IMR-90 (cell line): ENCODE measurements around the gene RIMS4. TPM values are rescaled to one million over a fixed set of nuclear protein-coding genes. Genes with fewer than 3 reads are reported as not detected.

Experiments used
- ATAC-seq: fragments of 200-7000 bp; cut with Tn5 transposase; 2 replicates; pipeline ENCODE4 v1.9.1; 2020; ENCODE audit warnings: low read depth, mild to moderate bottlenecking, moderate library complexity
- BruUV-seq: library from RNA; stranded (reverse); fragments of 400-500 nt; replicated peaks from 2 replicates; lab custom pipeline; 2021; lab: Mats Ljungman, UMichigan
- CTCF ChIA-PET: fragments of 300-600 bp; formaldehyde crosslinking; extraction: SDS; loops from one replicate; lab custom pipeline; 2021; ENCODE audit warnings: antibody characterized with exemption; lab: Yijun Ruan, JAX
- POLR2A ChIA-PET: fragments of 300-600 bp; sonication (Branson Sonifier 250); formaldehyde crosslinking; loops from one replicate; lab custom pipeline; 2022; ENCODE audit warnings: antibody characterized with exemption; ENCODE audit not compliant: unreplicated experiment; lab: Charles Lee
- DNase-seq: peaks from one replicate; pipeline ENCODE4 v3.0.0; 2013
- H2AFZ ChIP-seq: replicated peaks from 2 replicates; pipeline ENCODE3; 2013; ENCODE audit warnings: low read length, mild to moderate bottlenecking; ENCODE audit not compliant: poor library complexity
- H2AK5ac ChIP-seq: 2 replicates; pipeline ENCODE4 v1.6.1; 2013; ENCODE audit warnings: low read depth, low read length, inconsistent platforms
- H2AK9ac ChIP-seq: replicated peaks from 2 replicates; pipeline ENCODE3; 2013; ENCODE audit warnings: mild to moderate bottlenecking, low read depth, low read length, moderate library complexity; ENCODE audit not compliant: poor library complexity
- H2BK120ac ChIP-seq: 2 replicates; pipeline ENCODE4 v1.6.1; 2013; ENCODE audit warnings: low read depth, low read length, inconsistent platforms
- H2BK15ac ChIP-seq: 3 replicates; pipeline ENCODE4 v1.6.1; 2013; ENCODE audit warnings: low read depth, low read length, inconsistent platforms
- H2BK20ac ChIP-seq: 2 replicates; pipeline ENCODE4 v1.6.1; 2013; ENCODE audit warnings: low read depth, mild to moderate bottlenecking, inconsistent platforms, low read length, moderate library complexity
- H2BK5ac ChIP-seq: 2 replicates; pipeline ENCODE4 v1.6.1; 2013; ENCODE audit warnings: mild to moderate bottlenecking, low read depth, low read length, inconsistent platforms; ENCODE audit not compliant: poor library complexity, severe bottlenecking
- H3K14ac ChIP-seq: replicated peaks from 2 replicates; pipeline ENCODE4 v1.6.1; 2013; ENCODE audit warnings: low read depth, low read length, inconsistent platforms
- H3K18ac ChIP-seq: 2 replicates; pipeline ENCODE4 v1.6.1; 2013; ENCODE audit warnings: low read depth, low read length, control low read depth
- H3K23ac ChIP-seq: 2 replicates; pipeline ENCODE4 v1.6.1; 2013; ENCODE audit warnings: low read depth, low read length, inconsistent platforms
- H3K27ac ChIP-seq: 2 replicates; pipeline ENCODE4 v1.5.1; 2013; ENCODE audit warnings: mild to moderate bottlenecking, control low read depth, low read length; ENCODE audit not compliant: insufficient read depth
- H3K27me3 ChIP-seq: 2 replicates; pipeline ENCODE4 v1.6.1; 2013; ENCODE audit warnings: low read length; ENCODE audit not compliant: control insufficient read depth, insufficient read depth
- H3K36me3 ChIP-seq: 2 replicates; pipeline ENCODE4 v1.6.1; 2013; ENCODE audit warnings: low read length, mixed read lengths; ENCODE audit not compliant: control insufficient read depth, insufficient read depth
- H3K4ac ChIP-seq: 2 replicates; pipeline ENCODE4 v1.6.1; 2013; ENCODE audit warnings: low read depth, low read length, inconsistent platforms
- H3K4me1 ChIP-seq: 2 replicates; pipeline ENCODE4 v1.6.1; 2013; ENCODE audit warnings: low read length, mixed read lengths; ENCODE audit not compliant: control insufficient read depth, insufficient read depth
- H3K4me2 ChIP-seq: 2 replicates; pipeline ENCODE4 v1.6.1; 2013; ENCODE audit warnings: low read depth, mild to moderate bottlenecking, control low read depth, low read length, moderate library complexity
- H3K4me3 ChIP-seq: 2 replicates; pipeline ENCODE4 v1.5.1; 2013; ENCODE audit warnings: low read depth, mild to moderate bottlenecking, control low read depth, low read length, moderate library complexity; ENCODE audit not compliant: insufficient read depth
- H3K56ac ChIP-seq: 2 replicates; pipeline ENCODE4 v1.6.1; 2013; ENCODE audit warnings: low read length, inconsistent platforms; ENCODE audit not compliant: insufficient read depth; ENCODE audit errors: extremely low read depth
- H3K79me1 ChIP-seq, 2 experiments: 2 replicates each; pipeline ENCODE4 v1.6.1; 2013; ENCODE audit warnings: low read length in 2 of 2, inconsistent platforms in 1 of 2, low read depth in 1 of 2
- H3K9ac ChIP-seq: 2 replicates; pipeline ENCODE4 v1.6.1; 2013; ENCODE audit warnings: low read depth, low read length, control low read depth
- H3K9me1 ChIP-seq: 2 replicates; pipeline ENCODE4 v1.6.1; 2013; ENCODE audit warnings: low read length, inconsistent platforms; ENCODE audit not compliant: insufficient read depth
- H3K9me3 ChIP-seq: 2 replicates; pipeline ENCODE4 v1.6.1; 2013; ENCODE audit warnings: low read length; ENCODE audit not compliant: control insufficient read depth, insufficient read depth
- H4K20me1 ChIP-seq: 2 replicates; pipeline ENCODE4 v1.6.1; 2013; ENCODE audit warnings: low read length, inconsistent platforms; ENCODE audit not compliant: insufficient read depth
- H4K5ac ChIP-seq: 2 replicates; pipeline ENCODE4 v1.6.1; 2013; ENCODE audit warnings: mild to moderate bottlenecking, low read depth, low read length, control low read depth
- H4K8ac ChIP-seq, 2 experiments: 2 replicates each; pipeline ENCODE4 v1.6.1; 2013; ENCODE audit warnings: low read depth in 2 of 2, low read length in 2 of 2, control low read depth in 1 of 2, inconsistent platforms in 1 of 2
- H4K91ac ChIP-seq: 2 replicates; pipeline ENCODE4 v1.6.1; 2013; ENCODE audit warnings: low read depth, low read length, inconsistent platforms; ENCODE audit not compliant: insufficient read depth
- BHLHE40 ChIP-seq: fragments of 150-350 bp; IDR thresholded peaks from 2 replicates; pipeline ENCODE4 v1.6.1; 2016; ENCODE audit warnings: mild to moderate bottlenecking, low read depth, low read length
- CHD1 ChIP-seq: IDR thresholded peaks from 2 replicates; pipeline ENCODE4 v1.6.1; 2012; ENCODE audit warnings: low read depth, low read length, improper control_type of control experiment
- FOS ChIP-seq: fragments of 150-350 bp; IDR thresholded peaks from 2 replicates; pipeline ENCODE4 v1.6.1; 2016; ENCODE audit warnings: low read depth, low read length
- MAZ ChIP-seq: IDR thresholded peaks from 2 replicates; pipeline ENCODE4 v1.6.1; 2012; ENCODE audit warnings: low read depth, mild to moderate bottlenecking, low read length, improper control_type of control experiment, moderate library complexity, borderline replicate concordance
- MXI1 ChIP-seq: IDR thresholded peaks from 2 replicates; pipeline ENCODE4 v1.6.1; 2012; ENCODE audit warnings: low read depth, mild to moderate bottlenecking, low read length, moderate library complexity, borderline replicate concordance
- RCOR1 ChIP-seq: IDR thresholded peaks from 2 replicates; pipeline ENCODE4 v1.6.1; 2012; ENCODE audit warnings: mild to moderate bottlenecking, low read length, improper control_type of control experiment; ENCODE audit not compliant: insufficient replicate concordance
- USF2 ChIP-seq: fragments of 150-350 bp; IDR thresholded peaks from 2 replicates; pipeline ENCODE4 v1.6.1; 2017; ENCODE audit warnings: mild to moderate bottlenecking, antibody characterized with exemption, low read length, low read depth
- WGBS, 2 experiments: methylation state at CpG; one replicate each; pipeline versions ENCODE4 v1.1.5 to v1.1.7; 2013; ENCODE audit warnings: missing lambda C conversion rate in 2 of 2; ENCODE audit not compliant: insufficient read length in 1 of 2; ENCODE audit errors: extremely low coverage in 2 of 2; 5-methylcytosine and 5-hydroxymethylcytosine counted together
- dilution Hi-C: fragments of 300-500 bp; cut with HindIII; formaldehyde crosslinking; loops from one replicate; pipeline ENCODE4 v1.14.3; 2018; ENCODE audit warnings: low sequenced_read_pairs; ENCODE audit not compliant: unreplicated experiment
- in situ Hi-C: fragments of 300-500 bp; cut with MboI; formaldehyde crosslinking; loops from 3 replicates; pipeline ENCODE4 v1.14.3; 2019; ENCODE audit warnings: low sequenced_read_pairs, inconsistent platforms, mixed read lengths
- intact Hi-C: fragments of 100-400 bp; cut with micrococcal nuclease; formaldehyde crosslinking; loops from 2 replicates; pipeline ENCODE4 v1.10.0; 2022
- polyA plus RNA-seq, 3 experiments: library from polyadenylated mRNA; depleted of rRNA; stranded (reverse); fragments of >200 nt; gene quantifications; 2 replicates each; pipeline ENCODE4 v1.2.3, GENCODE V29; 2012; ENCODE audit warnings: low replicate concordance in 1 of 3
- total RNA-seq: library from RNA; depleted of rRNA; stranded (reverse); fragments of >200 nt; gene quantifications from 2 replicates; pipeline ENCODE4 v1.2.3, GENCODE V29; 2012

The RIMS4 gene
- total and polyA plus RNA-seq, 2 of the 4 experiments (the other 2 are of a cell fraction), result not detected

- Histone ChIP-seq H3K27me3 (peaks cover 3% of the 10 kb centered on the region; the same call in 1 of the 2 replicates), H2BK120ac (peak overlapping the region; percentile 20; the same call in 1 of the 2 replicates), H3K14ac (0 out of 2 replicates have a peak overlapping the region, but pooled peaks have one; percentile 1), H3K9ac (no peak overlapping the region), H4K8ac (peak overlapping the region in 1 of 2 experiments; percentile 30; a peak in 1 of 4 replicates), H3K23ac (no peak overlapping the region), H4K20me1 (no peaks in the 10 kb centered on the region), H3K79me1 (no peaks in the 10 kb centered on the region), H2BK5ac (no peak overlapping the region), H3K36me3 (no peaks in the 10 kb centered on the region), H3K4me2 (peak overlapping the region; percentile 37; the same call in 1 of the 2 replicates), H3K56ac (no peak overlapping the region), H2AK5ac (peak overlapping the region; percentile 72), H4K5ac (peak overlapping the region; percentile 43; the same call in 1 of the 2 replicates), H4K91ac (peak overlapping the region; percentile 15; the same call in 1 of the 2 replicates), H3K4me1 (peaks cover 45% of the 10 kb centered on the region), H3K18ac (peak overlapping the region; percentile 75), H2AK9ac (peak overlapping the region; percentile 93), H3K9me3 (no peaks in the 10 kb centered on the region), H3K9me1 (peaks cover 8% of the 10 kb centered on the region; the same call in 1 of the 2 replicates), H3K4me3 (no peak overlapping the region), H2BK20ac (0 out of 2 replicates have a peak overlapping the region, but pooled peaks have one; percentile 21), H3K27ac (peak overlapping the region; percentile 24; the same call in 1 of the 2 replicates), H2BK15ac (peak overlapping the region; percentile 27; the same call in 2 of the 3 replicates), H2AFZ (peak overlapping the region; percentile 56), H3K4ac (no peak overlapping the region; the same call in 1 of the 2 replicates)
- dilution Hi-C loops, result no loop called here
- in situ Hi-C loops, result no loop called here
- intact Hi-C loops, result no loop called here
- BruUV-seq, result no TSS peak
- peak; percentile 91 for DNase-seq
- POLR2A ChIA-PET, result no interaction called here
- TF ChIP-seq FOS, result no peak
- no peak for TF ChIP-seq CHD1
- TF ChIP-seq MAZ, result peak; percentile 59; the same call in 1 of the 2 replicates
- TF ChIP-seq RCOR1, result peak; percentile 83
- TF ChIP-seq MXI1, result peak; percentile 46; the same call in 1 of the 2 replicates
- peak; percentile 88 for TF ChIP-seq USF2
- TF ChIP-seq BHLHE40, result peak; percentile 51
- peak; percentile 73 for ATAC-seq
- CTCF ChIA-PET, result interaction anchor here (0.7 to 3.8 kb wide), 5 partner anchors 9 to 32 kb away, joined by 3 to 12 read pairs (median 3); no protein-coding TSS in a partner anchor
- WGBS, 2 experiments, result 8% methylated on average over 2 of the region's 9 CpGs; no CpG with 5 or more reads in 1 of the 2 experiments
Measured at GRCh38 chr20:44702776-44703175, 107.6 kb downstream of the RIMS4 start.
